Erythroblast (primary cell): ENCODE results near the gene FOLR1.

Experiments used
- GATA1 ChIP-seq: IDR thresholded peaks from 2 replicates; pipeline ENCODE4 v1.6.1; 2011; ENCODE audit warnings: low read depth, mild to moderate bottlenecking, control low read depth, low read length, moderate library complexity
- POLR2A ChIP-seq: IDR thresholded peaks from 2 replicates; pipeline ENCODE4 v1.6.1; 2011; ENCODE audit warnings: mild to moderate bottlenecking, low read length

GRCh38 chr11:72222907-72223614 lies 31.1 kb downstream of the FOLR1 start:
- TF ChIP-seq POLR2A, result peak; percentile 35
- TF ChIP-seq GATA1, result no peak
